GM19193 (cell line): Measurements from ENCODE around the gene C1QTNF2.

Experiments
- POLR2A ChIP-seq: IDR thresholded peaks from 4 replicates; pipeline ENCODE4 v1.6.1; 2011; ENCODE audit not compliant: insufficient read depth, insufficient read length; ENCODE audit errors: extremely low read depth

C1QTNF2 gene

GRCh38 chr5:160369990-160370712, at the start of gene C1QTNF2:
Gene C1QTNF2, minus strand, starts transcription at chr5:160370626. Its CDS starts 15,615 bp downstream, at chr5:160355011.
- no peak for TF ChIP-seq POLR2A

GRCh38 chr5:160420331-160420610, 49.8 kb upstream of the C1QTNF2 start:
- TF ChIP-seq POLR2A = no peak

- no peak for TF ChIP-seq POLR2A
These were observed 49.3 kb upstream of the C1QTNF2 start for GRCh38 chr5:160419458-160420330.

- peak; percentile 79 for TF ChIP-seq POLR2A
These were observed 48.4 kb upstream of the C1QTNF2 start, which contains the start of gene SLU7 for GRCh38 chr5:160418561-160419457. Gene SLU7, minus strand, starts transcription at chr5:160419081. Its CDS starts 3,787 bp downstream, at chr5:160415294.

GRCh38 chr5:160399402-160400353, 29.3 kb upstream of the C1QTNF2 start, which contains the start of gene FAM200C:
Gene FAM200C, minus strand, starts transcription at chr5:160400054. Its CDS starts 4,564 bp downstream, at chr5:160395490.
- TF ChIP-seq POLR2A = peak; percentile 87

- no peak for TF ChIP-seq POLR2A
These were observed 28.4 kb upstream of the C1QTNF2 start for GRCh38 chr5:160398806-160399205.

GRCh38 chr5:160397492-160397891, 27.1 kb upstream of the C1QTNF2 start:
- no peak for TF ChIP-seq POLR2A

GRCh38 chr5:160395111-160395510, 24.7 kb upstream of the C1QTNF2 start:
- no peak for TF ChIP-seq POLR2A

GRCh38 chr5:160390787-160391696, 20.6 kb upstream of the C1QTNF2 start:
- TF ChIP-seq POLR2A = no peak

- no peak for TF ChIP-seq POLR2A
These were observed 17.0 kb upstream of the C1QTNF2 start for GRCh38 chr5:160387445-160387844.

GRCh38 chr5:160385496-160385895, 15.1 kb upstream of the C1QTNF2 start:
- no peak for TF ChIP-seq POLR2A

- no peak for TF ChIP-seq POLR2A
These were observed 14.3 kb upstream of the C1QTNF2 start for GRCh38 chr5:160384681-160385080.

GRCh38 chr5:160382346-160382745, 11.9 kb upstream of the C1QTNF2 start:
- TF ChIP-seq POLR2A = no peak
